HG03060 (cell line): ENCODE data around the gene USP33.
"Not testable (repeated sequence)": the region's sequence is repeated elsewhere in the genome, so short reads cannot be mapped to it uniquely, and the experiment has no call there.

Experiments used
- ATAC-seq: cut with Tn5 transposase; IDR thresholded peaks from one replicate; pipeline ENCODE4 v1.9.1; 2021; ENCODE audit warnings: low read depth, moderate number of reproducible peaks; ENCODE audit not compliant: unreplicated experiment

Gene USP33

DNA sequence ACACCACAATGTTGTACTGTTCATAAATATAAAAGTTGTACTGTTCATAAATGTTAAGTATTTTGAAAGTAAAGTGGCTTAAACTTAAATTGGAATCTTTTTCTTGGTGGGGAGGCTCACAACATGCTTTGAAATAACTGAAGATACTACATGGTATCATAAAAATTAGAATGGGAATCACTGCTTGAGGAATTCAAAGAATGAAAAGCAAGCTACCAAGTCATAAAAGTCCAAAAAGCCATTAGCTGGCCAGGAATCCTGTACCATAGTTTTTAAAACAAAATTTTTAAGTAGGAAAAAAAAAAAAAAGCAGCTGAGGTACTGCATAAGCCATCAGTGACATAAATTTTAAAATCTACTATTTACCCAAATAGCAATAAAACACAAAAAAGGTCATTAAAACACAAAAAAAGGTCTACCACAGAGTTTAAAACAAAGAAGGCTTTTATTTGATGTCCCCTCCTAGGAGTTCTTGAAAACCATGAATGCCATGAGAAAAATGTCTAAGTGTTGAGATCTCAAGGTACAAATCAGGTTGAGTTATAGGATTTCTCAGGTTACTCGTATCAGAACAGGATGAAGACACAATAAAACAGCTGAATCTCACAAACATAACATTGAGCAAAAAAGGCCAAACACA lies 85.8 kb downstream of the USP33 start:
- ATAC-seq: no peak

DNA sequence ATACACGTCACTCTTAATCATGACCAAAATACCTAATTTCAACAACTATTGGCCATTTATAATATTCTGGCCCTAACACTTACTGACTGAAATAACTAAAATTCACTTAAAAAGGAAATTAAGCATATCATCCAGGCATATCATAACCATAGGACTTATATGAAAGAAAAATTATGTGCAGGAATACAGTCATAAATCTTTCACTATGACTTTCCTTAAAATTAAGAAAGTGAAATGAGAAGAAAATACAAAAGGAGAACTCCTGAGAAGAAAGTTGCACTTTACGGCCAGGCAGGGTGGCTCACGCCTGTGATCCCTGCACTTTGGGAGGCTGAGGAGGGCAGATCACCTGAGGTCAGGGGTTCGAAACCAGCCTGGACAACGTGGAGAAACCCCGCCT lies 86.6 kb downstream of the USP33 start:
- no peak for ATAC-seq

DNA sequence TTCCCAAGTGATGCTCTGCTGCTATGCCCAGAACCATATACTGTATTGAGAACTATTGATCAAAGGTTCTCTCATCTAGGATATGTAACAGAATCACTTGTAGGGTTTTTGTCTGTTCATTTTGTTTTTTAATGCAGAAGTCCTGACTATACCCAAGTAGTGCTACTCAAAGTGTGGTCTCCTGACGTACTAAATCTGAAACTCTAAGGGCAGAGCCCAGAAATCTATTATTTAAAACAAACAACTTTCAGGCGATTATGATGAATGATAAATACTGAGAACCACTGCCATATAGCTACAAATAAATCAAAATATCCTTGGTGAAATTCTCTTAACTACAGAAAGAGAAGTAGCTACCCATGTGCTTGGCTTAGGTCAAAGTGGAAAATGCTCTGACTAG lies 87.3 kb downstream of the USP33 start:
- no peak for ATAC-seq

DNA sequence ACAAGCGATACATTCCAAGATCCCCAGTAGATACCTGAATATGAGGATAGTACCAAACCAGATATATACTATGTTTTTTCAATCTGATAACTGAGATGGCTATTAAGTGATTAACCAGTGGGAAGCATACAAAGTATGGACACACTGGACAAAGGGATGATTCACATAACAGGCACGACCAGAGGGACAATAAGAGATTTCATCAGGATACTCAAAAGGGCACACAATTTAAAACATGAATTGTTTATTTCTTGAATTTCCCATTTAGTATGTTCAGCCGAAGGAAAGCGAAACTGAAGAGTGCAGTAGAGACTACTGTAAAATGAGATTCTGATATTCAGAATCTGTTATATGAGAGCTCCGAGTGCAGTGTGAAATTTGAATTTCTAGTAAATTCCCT lies 87.8 kb downstream of the USP33 start:
- no peak for ATAC-seq

DNA sequence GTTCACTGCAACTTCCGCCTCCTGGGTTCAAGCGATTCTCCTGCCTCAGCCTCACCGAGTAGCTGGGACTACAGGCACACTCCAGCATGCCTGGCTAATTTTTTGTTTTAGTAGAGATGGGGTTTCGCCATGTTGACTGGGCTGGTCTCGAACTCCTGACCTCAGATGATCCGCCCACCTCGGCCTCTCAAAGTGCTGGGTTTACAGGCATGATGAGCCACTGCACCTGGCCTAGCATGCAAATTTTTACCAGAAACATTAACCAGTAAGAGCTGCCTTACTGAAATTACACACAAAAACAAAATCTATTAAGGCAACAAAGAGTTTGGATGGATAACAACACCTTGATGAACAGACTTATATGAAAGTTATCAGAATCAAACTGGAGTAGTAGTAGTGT lies 89.3 kb downstream of the USP33 start:
- ATAC-seq: no peak

DNA sequence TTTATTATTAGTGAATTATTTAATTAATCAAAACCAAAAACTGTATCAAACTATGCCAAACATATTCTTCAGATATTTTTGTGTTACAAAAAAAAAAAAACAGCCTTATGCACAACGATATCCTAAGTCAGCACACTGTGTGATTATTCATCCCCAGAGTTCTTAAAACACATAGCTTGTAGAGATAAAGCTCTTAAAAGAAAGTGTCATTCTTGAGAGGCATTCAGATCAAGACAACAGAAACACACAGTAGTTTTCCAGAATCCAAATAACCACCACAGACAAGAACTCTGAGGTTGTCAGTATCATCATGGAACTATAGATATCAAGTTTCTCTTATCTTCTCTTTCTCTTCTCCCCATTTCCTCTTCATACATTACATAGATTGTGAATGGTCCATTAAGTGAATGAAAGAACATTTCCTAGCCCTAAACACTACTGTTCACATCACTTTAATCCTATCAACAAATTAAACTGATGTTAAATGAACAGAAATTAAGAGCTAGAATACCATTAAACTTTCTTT lies 90.7 kb downstream of the USP33 start:
- ATAC-seq: no peak

DNA sequence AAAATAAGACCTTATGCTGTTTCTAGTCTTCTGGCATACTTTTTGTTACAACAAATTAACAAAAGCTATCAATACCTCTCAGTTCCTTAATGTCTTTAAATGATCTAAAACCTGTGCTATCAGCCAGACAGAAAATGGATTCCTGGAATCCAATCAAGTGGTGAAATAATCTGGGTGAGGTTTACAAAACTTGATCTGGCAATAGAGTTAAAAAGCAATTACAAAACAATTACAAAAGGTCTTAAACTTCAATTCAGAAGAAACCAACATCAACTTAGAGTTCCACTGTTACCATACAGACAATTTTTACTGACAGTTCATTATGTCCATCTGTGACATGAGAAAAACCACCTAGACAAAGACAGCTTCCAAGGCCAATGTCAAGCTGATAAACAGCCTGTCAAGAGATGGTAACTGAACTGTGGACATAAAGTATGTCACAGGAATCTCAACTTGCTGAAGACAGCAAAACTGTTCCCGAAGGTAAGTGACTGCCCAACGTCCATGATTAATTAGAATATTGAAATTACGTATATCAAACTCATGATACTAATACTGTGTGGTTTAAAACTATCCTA lies 94.6 kb downstream of the USP33 start:
- no peak for ATAC-seq

DNA sequence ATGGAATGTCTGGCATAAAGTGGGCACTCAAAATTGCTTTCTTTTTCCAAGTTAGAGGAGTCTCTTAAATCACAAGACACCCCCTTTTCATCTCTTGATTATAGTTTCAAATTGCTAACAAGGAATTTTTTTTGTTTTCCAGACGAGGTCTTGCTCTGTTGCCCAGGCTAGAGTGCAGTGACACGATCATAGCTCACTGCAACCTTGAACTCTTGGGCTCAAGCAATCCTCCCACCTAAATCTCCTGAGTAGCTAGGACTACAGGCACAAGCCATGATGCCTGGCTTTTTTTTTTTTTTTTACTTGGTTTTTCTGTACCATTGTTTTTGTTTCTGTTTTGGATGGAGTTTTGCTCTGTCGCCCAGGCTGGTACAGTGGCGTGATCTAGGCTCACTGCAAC lies 98.0 kb downstream of the USP33 start:
- no peak for ATAC-seq

DNA sequence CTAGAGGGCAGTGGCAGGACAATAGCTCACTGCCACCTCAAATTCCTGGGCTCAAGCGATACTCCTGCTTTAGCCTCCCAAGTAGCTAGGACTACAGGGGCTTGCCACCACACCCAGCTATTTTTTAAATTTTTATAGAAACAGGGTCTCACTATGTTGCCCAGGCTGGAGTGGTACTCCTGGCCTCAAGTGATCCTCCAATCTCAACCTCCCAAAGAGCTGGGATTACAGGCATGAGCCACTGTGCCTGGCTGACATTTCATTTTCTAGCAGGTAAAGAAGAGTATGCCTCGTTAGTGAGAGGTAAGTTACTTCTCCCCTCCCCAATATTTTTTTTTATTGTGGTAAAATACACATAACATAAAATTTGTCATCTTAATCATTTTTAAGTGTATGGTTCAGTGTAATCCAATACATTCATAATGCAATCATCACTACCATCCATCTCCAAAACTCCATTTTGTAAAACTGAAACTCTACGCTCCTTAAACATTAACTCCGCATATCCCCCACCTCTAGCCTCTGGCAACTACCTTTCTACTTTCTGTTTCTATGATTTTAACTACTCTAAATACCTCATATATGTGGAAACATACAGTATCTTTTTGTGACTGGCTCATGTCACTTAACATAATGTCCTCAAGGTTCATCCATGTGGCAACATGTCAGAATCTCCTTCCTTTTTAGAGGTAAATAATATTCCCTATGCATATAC lies 99.6 kb downstream of the USP33 start:
- peak; percentile 59 for ATAC-seq

DNA sequence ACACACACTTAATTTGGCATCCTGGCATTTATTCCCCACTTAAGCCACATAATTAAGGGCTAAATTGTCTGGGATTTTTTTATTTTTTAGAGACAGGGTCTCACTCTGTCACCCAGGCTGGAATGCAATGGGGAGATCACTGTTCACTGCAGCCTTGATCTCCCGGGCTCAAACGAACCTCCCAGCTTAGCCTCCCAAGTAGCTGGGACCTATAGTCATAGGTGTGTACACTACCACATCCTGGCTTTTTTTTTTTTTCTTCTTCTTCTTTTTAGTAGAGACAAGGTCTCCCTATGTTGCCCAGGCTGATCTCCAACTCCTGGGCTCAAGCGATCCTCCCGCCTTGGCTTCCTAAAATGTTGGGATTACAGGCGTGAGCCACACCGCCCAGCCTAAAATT lies 101.4 kb downstream of the USP33 start:
- no peak for ATAC-seq

DNA sequence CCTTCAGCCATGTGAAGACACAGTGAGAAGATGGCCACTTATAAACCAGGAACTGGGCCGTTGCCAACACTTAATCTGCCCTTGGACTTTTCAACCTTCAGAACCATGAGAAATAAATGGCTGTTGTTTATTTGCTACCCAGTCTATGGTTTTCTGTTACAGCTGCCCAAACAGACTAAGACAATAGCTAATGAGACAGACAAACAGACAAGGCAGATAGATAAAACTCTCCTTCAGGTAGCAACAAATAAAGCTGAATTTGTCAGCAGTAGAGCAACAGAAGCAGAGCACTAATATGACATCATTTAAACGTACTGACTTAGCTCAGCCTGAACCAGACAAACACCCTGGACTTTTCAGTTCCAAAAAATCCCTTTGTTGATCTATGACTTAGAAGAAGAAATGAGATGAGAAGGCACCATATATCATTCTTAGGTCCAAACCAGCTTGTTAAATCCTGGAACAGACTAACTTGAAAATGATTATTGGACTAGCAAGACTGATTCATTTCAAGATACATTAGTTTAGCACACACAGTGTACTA lies 104.1 kb downstream of the USP33 start:
- no peak for ATAC-seq

DNA sequence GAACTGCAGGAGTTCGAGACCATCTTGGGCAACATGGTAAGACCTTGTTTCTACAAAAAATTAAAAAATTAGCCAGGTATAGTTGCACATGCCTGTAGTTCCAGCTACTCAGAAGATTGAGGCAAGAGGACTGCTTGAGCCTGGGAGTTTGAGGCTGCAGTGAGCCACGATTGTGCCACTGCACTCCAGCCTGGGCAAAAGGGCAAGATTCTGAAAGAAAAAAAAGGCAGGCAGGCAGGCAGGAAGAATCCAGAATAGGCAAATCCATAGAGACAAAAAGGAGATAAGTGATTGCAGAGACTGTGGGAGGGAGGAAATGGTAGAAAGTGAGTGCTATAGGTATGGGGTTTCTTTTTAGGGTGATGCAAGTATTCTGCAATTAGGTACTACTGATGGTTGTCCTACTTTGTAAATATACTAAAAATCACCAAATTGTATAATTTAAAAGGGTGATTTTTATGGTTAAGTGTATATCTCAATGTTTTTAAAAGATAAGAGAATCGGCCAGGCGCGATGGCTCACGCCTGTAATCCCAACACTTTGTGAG lies 106.6 kb downstream of the USP33 start:
- no peak for ATAC-seq

DNA sequence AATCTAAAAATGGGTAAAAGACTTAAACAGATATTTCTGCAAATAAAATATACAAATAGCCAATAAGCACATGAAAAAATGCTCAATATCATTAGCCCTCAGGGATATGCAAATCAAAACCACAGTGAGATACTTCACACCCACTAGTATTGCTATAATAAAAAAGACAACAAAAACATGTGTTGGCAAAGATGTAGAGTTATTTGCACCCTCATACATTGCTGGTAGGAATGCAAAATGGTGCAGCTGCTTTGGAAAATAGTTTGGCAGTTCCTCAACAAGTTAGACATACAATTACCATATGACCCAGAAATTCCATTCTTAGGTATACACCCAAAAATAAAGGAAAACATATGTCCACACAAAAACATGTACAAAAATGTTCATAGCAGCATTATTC lies 107.4 kb downstream of the USP33 start:
- no peak for ATAC-seq

DNA sequence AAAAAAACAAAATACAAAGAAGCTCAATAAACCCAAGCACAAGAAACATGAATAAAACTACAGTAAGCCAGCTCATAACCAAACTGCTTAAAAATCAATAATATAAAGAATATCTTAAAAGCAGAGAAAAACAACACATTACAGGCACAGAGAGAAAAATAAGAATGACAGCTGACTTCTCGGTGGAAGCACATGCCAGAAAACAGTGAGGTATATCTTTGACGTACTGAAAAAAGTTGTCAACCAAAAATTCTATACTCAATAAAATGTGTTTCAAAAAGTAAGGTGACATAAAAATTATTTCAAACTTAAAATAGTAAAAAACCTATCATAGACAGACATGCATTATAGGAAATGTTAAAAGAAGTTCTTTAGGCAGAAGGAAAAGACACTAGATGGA lies 110.5 kb downstream of the USP33 start:
- no peak for ATAC-seq

DNA sequence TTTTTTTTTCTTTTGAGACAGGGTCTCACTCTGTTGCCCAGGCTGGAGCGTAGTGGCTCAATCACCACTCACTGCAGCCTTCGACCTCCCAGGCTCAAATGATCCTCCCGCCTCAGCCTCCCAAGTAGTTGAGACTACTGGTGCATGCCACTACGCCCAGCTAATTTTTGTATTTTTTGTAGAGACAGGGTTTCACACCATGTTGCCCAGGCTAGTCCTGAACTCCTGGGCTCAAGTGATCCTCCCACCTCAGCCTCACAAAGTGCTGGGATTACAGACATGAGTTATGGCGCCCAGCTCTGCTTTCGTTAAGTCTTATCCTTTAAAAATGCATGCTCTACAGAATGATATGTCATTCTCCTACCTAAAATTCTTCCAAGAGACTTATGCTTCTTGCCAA lies 113.4 kb downstream of the USP33 start:
- not testable (repeated sequence) for ATAC-seq
